A549 (cell line): Measurements from ENCODE around the gene PNPLA7. TPM values are rescaled to one million over a fixed set of nuclear protein-coding genes. Genes with fewer than 3 reads are reported as not detected.

Source experiments
- ATAC-seq, 2 experiments: fragments of 200-7000 bp in 1 of 2; fragments of >200 bp in 1 of 2; cut with Nextera tagmentation in 1 of 2; cut with Tn5 transposase in 1 of 2; 3 replicates each; pipeline versions ENCODE4 v1.8.0 to v1.9.1; 2018 to 2020; ENCODE audit warnings: mild to moderate bottlenecking in 1 of 2, moderate library complexity in 1 of 2
- CTCF ChIA-PET: fragments of 300-600 bp; sonication (Branson Sonifier 250); formaldehyde crosslinking; extraction: SDS; loops from one replicate; lab custom pipeline; 2021; ENCODE audit warnings: antibody characterized with exemption, inconsistent platforms; lab: Yijun Ruan, JAX
- POLR2A ChIA-PET: fragments of 350-600 bp; formaldehyde crosslinking; extraction: SDS; loops from one replicate; lab custom pipeline; 2021; ENCODE audit warnings: antibody characterized with exemption, inconsistent platforms; lab: Yijun Ruan, JAX
- DNase-seq, 2 experiments: peaks; one replicate each; pipeline versions ENCODE4 v3.0.0 to v3.0.0-alpha.2; 2011 to 2016; ENCODE audit warnings: low read depth in 1 of 2, low spot score in 1 of 2
- FAIRE-seq: peaks from 2 replicates; lab custom pipeline; 2011; peaks lifted over from hg19 to GRCh38; lab: Jason Lieb, UNC
- H3K27ac ChIP-seq, 2 experiments: fragments of >200 bp; sonication (Bioruptor Twin); formaldehyde crosslinking; 3 replicates each; pipeline ENCODE4 v1.5.1; 2016 to 2017
- H3K4me1 ChIP-seq: fragments of >200 bp; sonication (Bioruptor Twin); formaldehyde crosslinking; 3 replicates; pipeline ENCODE4 v1.6.1; 2016
- H3K4me2 ChIP-seq: fragments of >200 bp; sonication (Bioruptor Twin); formaldehyde crosslinking; 3 replicates; pipeline ENCODE4 v1.6.1; 2016
- H3K4me3 ChIP-seq: fragments of >200 bp; sonication (Bioruptor Twin); formaldehyde crosslinking; 3 replicates; pipeline ENCODE4 v1.5.1; 2016
- H3K9me3 ChIP-seq: fragments of >200 bp; sonication (Bioruptor Twin); formaldehyde crosslinking; 3 replicates; pipeline ENCODE4 v1.6.1; 2016
- CBX8 ChIP-seq: fragments of 200-600 bp; sonication (generic); IDR thresholded peaks from 2 replicates; pipeline ENCODE4 v1.6.1; 2016
- CEBPB ChIP-seq, 2 experiments: fragments of >200 bp in 1 of 2; sonication (Bioruptor Twin) in 1 of 2; formaldehyde crosslinking in 1 of 2; IDR thresholded peaks; 2 replicates each; pipeline ENCODE4 v1.6.1; 2012 to 2016
- CTCF ChIP-seq: fragments of >200 bp; sonication (Bioruptor Twin); formaldehyde crosslinking; IDR thresholded peaks from 3 replicates; pipeline ENCODE4 v1.5.1; 2016
- FOXS1 ChIP-seq: fragments of 250-450 bp; sonication (Bioruptor Pico); IDR thresholded peaks from 2 replicates; pipeline ENCODE4 v1.5.0; 2020; ENCODE audit warnings: mild to moderate bottlenecking, moderate library complexity
- GATA3 ChIP-seq: IDR thresholded peaks from 2 replicates; pipeline ENCODE4 v1.6.1; 2012; ENCODE audit warnings: borderline replicate concordance
- HDAC2 ChIP-seq: fragments of 200-600 bp; sonication (generic); IDR thresholded peaks from 2 replicates; pipeline ENCODE4 v1.6.1; 2016
- HES2 ChIP-seq: fragments of >200 bp; sonication (Bioruptor Twin); formaldehyde crosslinking; IDR thresholded peaks from 2 replicates; pipeline ENCODE4 v1.6.1; 2016
- HEYL ChIP-seq: fragments of 250-450 bp; sonication (Bioruptor Pico); IDR thresholded peaks from 2 replicates; pipeline ENCODE4 v1.8.0; 2021; ENCODE audit warnings: mild to moderate bottlenecking, moderate library complexity
- HMGXB4 ChIP-seq: fragments of 250-450 bp; sonication (Bioruptor Pico); IDR thresholded peaks from 2 replicates; pipeline ENCODE4 v1.5.0; 2021; ENCODE audit warnings: mild to moderate bottlenecking, moderate library complexity, borderline replicate concordance
- HOXA7 ChIP-seq: fragments of 250-450 bp; sonication (Bioruptor Pico); IDR thresholded peaks from 2 replicates; pipeline ENCODE4 v1.5.0; 2020; ENCODE audit warnings: mild to moderate bottlenecking, moderate library complexity
- HOXB13 ChIP-seq: fragments of 250-450 bp; sonication (Bioruptor Pico); IDR thresholded peaks from 2 replicates; pipeline ENCODE4 v1.5.0; 2020; ENCODE audit warnings: low read depth, mild to moderate bottlenecking, moderate library complexity
- JUN ChIP-seq, 2 experiments: fragments of >200 bp; sonication (Bioruptor Twin); formaldehyde crosslinking; IDR thresholded peaks; 2 replicates in 1 of 2; 3 replicates in 1 of 2; pipeline ENCODE4 v1.6.1; 2016 to 2017
- MAZ ChIP-seq: fragments of 150-350 bp; IDR thresholded peaks from 2 replicates; pipeline ENCODE4 v1.6.1; 2014; ENCODE audit warnings: antibody characterized with exemption, low read depth, low read length, borderline replicate concordance
- POLR2A ChIP-seq: IDR thresholded peaks from 2 replicates; pipeline ENCODE4 v1.6.1; 2012; ENCODE audit warnings: mild to moderate bottlenecking, low read length
- POLR2AphosphoS2 ChIP-seq: conservative IDR thresholded peaks from 2 replicates; pipeline ENCODE4 v1.6.1; 2012; ENCODE audit warnings: low read length, improper control_type of control experiment, inconsistent platforms
- RFX5 ChIP-seq: fragments of 450-650 bp; IDR thresholded peaks from 2 replicates; pipeline ENCODE4 v1.7.1; 2014; ENCODE audit warnings: antibody characterized with exemption, mild to moderate bottlenecking, moderate library complexity
- SMC3 ChIP-seq: fragments of >200 bp; sonication (Bioruptor Twin); formaldehyde crosslinking; IDR thresholded peaks from 3 replicates; pipeline ENCODE4 v1.6.1; 2018; ENCODE audit warnings: inconsistent platforms
- SREBF2 ChIP-seq: fragments of 450-650 bp; IDR thresholded peaks from 2 replicates; pipeline ENCODE4 v1.6.1; 2014; ENCODE audit warnings: mild to moderate bottlenecking, moderate library complexity
- TFCP2L1 ChIP-seq: fragments of 250-450 bp; sonication (Bioruptor Pico); IDR thresholded peaks from 2 replicates; pipeline ENCODE4 v1.5.0; 2021; ENCODE audit warnings: mild to moderate bottlenecking
- TP53 ChIP-seq: fragments of 250-450 bp; sonication (Bioruptor Pico); IDR thresholded peaks from 2 replicates; pipeline ENCODE4 v1.5.0; 2021; ENCODE audit warnings: mild to moderate bottlenecking, moderate library complexity
- WGBS: methylation state at CpG from one replicate; pipeline ENCODE4 v1.1.6; 2017; ENCODE audit errors: missing lambda C conversion rate; 5-methylcytosine and 5-hydroxymethylcytosine counted together
- polyA plus RNA-seq, 4 experiments: library from polyadenylated mRNA; depleted of rRNA in 3 of 4; stranded (reverse); fragments of >200 nt; fragmentation: RNase III in 1 of 4; extraction: RNeasy Plus Mini Kit Qiagen cat#74134 plus additional on column Dnase treatment in 1 of 4; gene quantifications; 2 replicates in 3 of 4; 3 replicates in 1 of 4; pipeline ENCODE4 v1.2.3, GENCODE V29; 2011 to 2017

PNPLA7 gene
- polyA plus RNA-seq, 2 of the 4 experiments (the other 2 are of a cell fraction), result 0.31 to 1.1 TPM

- ChIA-PET CTCF (interaction anchor here (0.7 to 7.6 kb wide), 4 partner anchors 17 to 145 kb away, joined by 3 to 98 read pairs (median 34); partner anchors contain the start of genes EXD3, NOXA1 and NRARP), POLR2A (interaction anchor here (1.3 kb wide), 1 partner anchor 24 kb away, joined by 3 to 6 read pairs; the partner anchor contains the start of genes EXD3 and NOXA1)
- WGBS, result 84% methylated on average over 14 of the region's 21 CpGs
- no peak overlapping the region for H3K27ac ChIP-seq
- no peak for DNase-seq
- peaks cover 10% of the 10 kb centered on the region for H3K4me1 ChIP-seq
- no peak for ATAC-seq
- H3K9me3 ChIP-seq, result no peaks in the 10 kb centered on the region
- no peak for FAIRE-seq
- no peak for TF ChIP-seq GATA3
- no peak for TF ChIP-seq CEBPB (IDR thresholded peaks at IDR 0.05)
- TF ChIP-seq HEYL (CRISPR knock-in tag), result no peak
- no peak for TF ChIP-seq CBX8
- TF ChIP-seq SREBF2, result no peak
- no peak for TF ChIP-seq POLR2AphosphoS2
- no peak for TF ChIP-seq JUN (IDR thresholded peaks at IDR 0.05)
- TF ChIP-seq HDAC2, result no peak
- TF ChIP-seq CTCF, result no peak
- TF ChIP-seq HOXB13 (CRISPR knock-in tag), result no peak
- no peak for TF ChIP-seq HES2
- no peak for TF ChIP-seq TP53 (CRISPR knock-in tag)
- no peak overlapping the region for H3K4me3 ChIP-seq
- no peak overlapping the region for H3K4me2 ChIP-seq
Observed at GRCh38 chr9:137446851-137447471, 103.2 kb downstream of the PNPLA7 start.

- peaks cover 10% of the 10 kb centered on the region for H3K4me1 ChIP-seq
- no peak overlapping the region for H3K4me3 ChIP-seq
- CTCF ChIA-PET, result interaction anchor here (0.6 to 7.6 kb wide), 21 partner anchors 9 to 208 kb away, joined by 3 to 98 read pairs (median 5); partner anchors contain the start of genes EXD3, NOXA1, NRARP and NSMF
- WGBS, result 53% methylated on average over 18 of the region's 19 CpGs
- no peak overlapping the region for H3K27ac ChIP-seq
- H3K4me2 ChIP-seq, result peak overlapping the region; percentile 64
- H3K9me3 ChIP-seq, result no peaks in the 10 kb centered on the region
- POLR2A ChIA-PET, result interaction anchor here (1.3 kb wide), 1 partner anchor 23 kb away, joined by 6 read pairs; the partner anchor contains the start of genes EXD3 and NOXA1
- TF ChIP-seq POLR2A (no peak), HMGXB4 (CRISPR knock-in tag) (no peak), RFX5 (no peak), HOXA7 (no peak), FOXS1 (CRISPR knock-in tag) (no peak), SMC3 (no peak), TFCP2L1 (no peak), MAZ (no peak)
- ATAC-seq (no peak), FAIRE-seq (no peak), DNase-seq (no peak)
Observed at GRCh38 chr9:137445930-137446431, 104.2 kb downstream of the PNPLA7 start.
